ENCODE data around the gene ACSM2A. TPM values are rescaled to one million over a fixed set of nuclear protein-coding genes. Genes with fewer than 3 reads are reported as not detected.
"Not testable (repeated sequence)": the region's sequence is repeated elsewhere in the genome, so short reads cannot be mapped to it uniquely, and the experiment has no call there.

ACSM2A gene
- total RNA-seq, 1 donor from 2014 or later, result not detected

DNA sequence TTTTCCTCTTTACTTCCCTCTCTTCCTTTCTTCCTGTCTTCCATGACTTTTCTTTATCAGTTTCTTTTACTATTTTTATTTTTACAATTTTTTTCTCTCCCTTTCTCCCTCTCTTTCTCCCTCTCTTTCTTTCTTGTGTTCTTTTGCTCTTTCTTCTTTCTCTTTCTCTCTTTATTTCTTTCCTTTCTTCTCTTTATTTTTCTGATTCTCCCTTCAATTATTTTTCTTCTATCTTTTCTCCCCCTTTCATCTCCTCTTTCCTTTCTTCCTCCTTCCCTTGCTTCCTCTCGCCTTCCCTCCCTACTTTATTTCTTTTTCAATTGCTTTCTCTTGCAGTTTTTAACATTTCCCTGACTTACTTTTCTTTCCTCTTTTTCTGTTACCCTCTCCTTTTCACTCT is 85.3 kb downstream of the ACSM2A start:
- H3K4me1 Mint-ChIP-seq; H3K36me3 Mint-ChIP-seq (ENCODE audit: low read depth); H3K27ac Mint-ChIP-seq (ENCODE audit: unreplicated experiment); H3K4me3 Mint-ChIP-seq; H3K9me3 Mint-ChIP-seq; DNase-seq (ENCODE audit: low read depth, low spot score): not testable (repeated sequence)
- peaks cover 26% of the 10 kb centered on the region for H3K27me3 Mint-ChIP-seq (ENCODE audit: low read depth)

Other genes starting within 250 kb of the ACSM2A start
- gene GP2, start 124.0 kb upstream of the ACSM2A start, total RNA-seq, result not detected in 2 replicates
- gene UMOD, start 98.8 kb upstream of the ACSM2A start, total RNA-seq, result not detected in 2 replicates
- not detected in 2 replicates for gene PDILT, start 46.8 kb upstream of the ACSM2A start, total RNA-seq
- not detected in 2 replicates for gene ACSM5, start 42.0 kb upstream of the ACSM2A start, total RNA-seq
- gene ACSM2B, start 124.8 kb downstream of the ACSM2A start, total RNA-seq, result not detected in 2 replicates
- not detected in 2 replicates for gene ACSM1, start 246.2 kb downstream of the ACSM2A start, total RNA-seq